HG02571 (cell line): ENCODE data around the gene CAMTA1.

Source experiments
- ATAC-seq: cut with Tn5 transposase; IDR thresholded peaks from one replicate; pipeline ENCODE4 v1.9.1; 2021; ENCODE audit warnings: mild to moderate bottlenecking, moderate library complexity; ENCODE audit not compliant: unreplicated experiment

CAMTA1 gene

GRCh38 chr1:7533006-7533405, 747.8 kb downstream of the CAMTA1 start:
- ATAC-seq: no peak

GRCh38 chr1:7534061-7534825, 749.0 kb downstream of the CAMTA1 start:
- ATAC-seq: no peak

GRCh38 chr1:7535016-7535415, 749.8 kb downstream of the CAMTA1 start:
- no peak for ATAC-seq

GRCh38 chr1:7535934-7536878, 751.0 kb downstream of the CAMTA1 start:
- ATAC-seq: no peak

GRCh38 chr1:7536891-7537591, 751.8 kb downstream of the CAMTA1 start:
- no peak for ATAC-seq

- no peak for ATAC-seq
Measured at GRCh38 chr1:7538033-7538432, 752.8 kb downstream of the CAMTA1 start.

- no peak for ATAC-seq
Measured at GRCh38 chr1:7538849-7539768, 753.9 kb downstream of the CAMTA1 start.

- no peak for ATAC-seq
Measured at GRCh38 chr1:7539769-7540175, 754.5 kb downstream of the CAMTA1 start.

- no peak for ATAC-seq
Measured at GRCh38 chr1:7540816-7541215, 755.6 kb downstream of the CAMTA1 start.

- no peak for ATAC-seq
Measured at GRCh38 chr1:7541629-7542028, 756.4 kb downstream of the CAMTA1 start.

GRCh38 chr1:7543718-7544090, 758.5 kb downstream of the CAMTA1 start:
- ATAC-seq: no peak

GRCh38 chr1:7549277-7550161, 764.3 kb downstream of the CAMTA1 start:
- ATAC-seq: no peak

- no peak for ATAC-seq
Measured at GRCh38 chr1:7550261-7550865, 765.1 kb downstream of the CAMTA1 start.

- no peak for ATAC-seq
Measured at GRCh38 chr1:7550981-7551380, 765.7 kb downstream of the CAMTA1 start.

- no peak for ATAC-seq
Measured at GRCh38 chr1:7551442-7551841, 766.2 kb downstream of the CAMTA1 start.

GRCh38 chr1:7552402-7552801, 767.1 kb downstream of the CAMTA1 start:
- ATAC-seq: no peak

GRCh38 chr1:7553042-7553690, 767.9 kb downstream of the CAMTA1 start:
- ATAC-seq: no peak
